Transverse colon (tissue), 4 donors: ENCODE results near the gene ZFP92.

Experiments used
- POLR2A ChIP-seq: fragments of 450-650 bp; IDR thresholded peaks from one replicate; pipeline ENCODE4 v1.6.1; 2016; ENCODE audit warnings: antibody characterized with exemption, mild to moderate bottlenecking, moderate library complexity
- POLR2AphosphoS5 ChIP-seq, 3 donors: sonication (generic); formaldehyde crosslinking; IDR thresholded peaks; one replicate each; pipeline ENCODE4 v1.6.1; 2016; ENCODE audit warnings: antibody characterized with exemption in 3 of 3
- TF ChIP-seq, protein P1 (sequence below), 5 experiments: fragments of 200-600 bp in 3 of 5; fragments of 450-650 bp in 2 of 5; sonication (generic) in 3 of 5; IDR thresholded peaks; 1 replicate in 2 of 5; 2 replicates in 3 of 5; pipeline ENCODE4 v1.5.1; 2016 to 2017; ENCODE audit warnings: antibody characterized with exemption in 5 of 5, inconsistent platforms in 3 of 5, mild to moderate bottlenecking in 2 of 5, moderate library complexity in 1 of 5

GRCh38 chrX:153400146-153401132, 10.8 kb upstream of the ZFP92 start:
- TF ChIP-seq, protein P1, sequence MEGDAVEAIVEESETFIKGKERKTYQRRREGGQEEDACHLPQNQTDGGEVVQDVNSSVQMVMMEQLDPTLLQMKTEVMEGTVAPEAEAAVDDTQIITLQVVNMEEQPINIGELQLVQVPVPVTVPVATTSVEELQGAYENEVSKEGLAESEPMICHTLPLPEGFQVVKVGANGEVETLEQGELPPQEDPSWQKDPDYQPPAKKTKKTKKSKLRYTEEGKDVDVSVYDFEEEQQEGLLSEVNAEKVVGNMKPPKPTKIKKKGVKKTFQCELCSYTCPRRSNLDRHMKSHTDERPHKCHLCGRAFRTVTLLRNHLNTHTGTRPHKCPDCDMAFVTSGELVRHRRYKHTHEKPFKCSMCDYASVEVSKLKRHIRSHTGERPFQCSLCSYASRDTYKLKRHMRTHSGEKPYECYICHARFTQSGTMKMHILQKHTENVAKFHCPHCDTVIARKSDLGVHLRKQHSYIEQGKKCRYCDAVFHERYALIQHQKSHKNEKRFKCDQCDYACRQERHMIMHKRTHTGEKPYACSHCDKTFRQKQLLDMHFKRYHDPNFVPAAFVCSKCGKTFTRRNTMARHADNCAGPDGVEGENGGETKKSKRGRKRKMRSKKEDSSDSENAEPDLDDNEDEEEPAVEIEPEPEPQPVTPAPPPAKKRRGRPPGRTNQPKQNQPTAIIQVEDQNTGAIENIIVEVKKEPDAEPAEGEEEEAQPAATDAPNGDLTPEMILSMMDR (IDR thresholded peaks at IDR 0.05), result peak; percentile 22 to 47 (median 37)
- no peak for TF ChIP-seq POLR2AphosphoS5 (IDR thresholded peaks at IDR 0.05)
- no peak for TF ChIP-seq POLR2A
